NCI-H1417 treated with DMSO at 0.1 percent for 48 hours (cell line): ENCODE data around the gene PLXNC1.

Experiments used
- DNase-seq: peaks from one replicate; lab custom pipeline; 2025; lab: John Stamatoyannopoulos, UW

Gene PLXNC1

DNA sequence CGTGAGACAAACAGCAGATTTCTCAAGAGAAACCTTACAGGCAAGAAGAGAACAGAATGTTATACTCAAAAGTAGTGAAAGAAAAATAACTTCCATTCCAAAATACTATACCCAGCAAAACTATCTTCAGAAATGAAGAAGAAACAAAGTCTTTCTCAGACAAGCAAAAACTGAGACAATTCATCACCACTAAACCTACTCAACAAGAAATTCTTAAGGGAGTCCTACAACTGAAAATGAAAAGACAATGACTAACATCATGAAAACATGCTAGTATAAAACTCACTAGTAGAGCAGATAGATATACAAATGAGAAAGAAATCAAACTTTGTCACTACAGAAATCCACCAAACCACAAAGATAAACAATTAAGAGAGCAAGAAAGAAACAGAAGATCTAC lies 204.8 kb downstream of the PLXNC1 start:
- no peak for DNase-seq
